SK-N-SH (cell line): Measurements from ENCODE around the gene TUBGCP6. TPM values are rescaled to one million over a fixed set of nuclear protein-coding genes. Genes with fewer than 3 reads are reported as not detected.

Experiments used
- CTCF ChIA-PET: fragments of 300-600, 350-600 bp; formaldehyde crosslinking; extraction: SDS; loops from one replicate; lab custom pipeline; 2021; lab: Yijun Ruan, JAX
- POLR2A ChIA-PET: fragments of 350-600 bp; sonication (Branson Sonifier 250); formaldehyde crosslinking; extraction: SDS; loops from one replicate; lab custom pipeline; 2020; ENCODE audit warnings: antibody characterized with exemption, inconsistent platforms; lab: Yijun Ruan, JAX
- DNase-seq: peaks from one replicate; pipeline ENCODE4 v3.0.0; 2012
- H2AFZ ChIP-seq: fragments of 200-600 bp; sonication (generic); 2 replicates; pipeline ENCODE4 v1.8.1; 2016; ENCODE audit warnings: antibody characterized with exemption, mild to moderate bottlenecking, low read depth
- H3F3A ChIP-seq: fragments of 200-600 bp; sonication (generic); replicated peaks from 2 replicates; pipeline ENCODE3; 2016; ENCODE audit warnings: antibody characterized with exemption, mild to moderate bottlenecking; ENCODE audit not compliant: insufficient read depth
- H3K27ac ChIP-seq, 2 experiments: fragments of 200-500 bp in 1 of 2; fragments of 200-600 bp in 1 of 2; sonication (Bioruptor generic) in 1 of 2; sonication (generic), shearing (Covaris generic) in 1 of 2; 2 replicates each; pipeline versions ENCODE4 v1.5.1 to v1.6.1; 2014 to 2016; ENCODE audit warnings: low read depth in 2 of 2, inconsistent platforms in 1 of 2, low read length in 1 of 2, mild to moderate bottlenecking in 1 of 2, mixed read lengths in 1 of 2
- H3K27me3 ChIP-seq: fragments of 200-600 bp; sonication (generic), shearing (Covaris generic); 2 replicates; pipeline ENCODE4 v1.6.1; 2016; ENCODE audit warnings: mixed run types; ENCODE audit not compliant: insufficient read depth
- H3K36me3 ChIP-seq, 2 experiments: fragments of 200-500 bp in 1 of 2; fragments of 200-600 bp in 1 of 2; sonication (Bioruptor generic) in 1 of 2; sonication (generic) in 1 of 2; replicated peaks in 1 of 2; 2 replicates each; pipeline versions ENCODE3 to v1.5.1; 2014 to 2016; ENCODE audit warnings: low read length in 1 of 2, mild to moderate bottlenecking in 1 of 2; ENCODE audit not compliant: insufficient read depth in 2 of 2, control insufficient read depth in 1 of 2
- H3K4me1 ChIP-seq, 2 experiments: fragments of 200-500 bp in 1 of 2; fragments of 200-600 bp in 1 of 2; sonication (Bioruptor generic) in 1 of 2; sonication (generic), shearing (Covaris generic) in 1 of 2; 2 replicates each; pipeline versions ENCODE4 v1.5.1 to v1.6.1; 2014 to 2016; ENCODE audit warnings: low read depth in 1 of 2, low read length in 1 of 2, mixed run types in 1 of 2; ENCODE audit not compliant: insufficient read depth in 2 of 2, control insufficient read depth in 1 of 2
- H3K4me2 ChIP-seq: fragments of 200-600 bp; sonication (generic), shearing (Covaris generic); 2 replicates; pipeline ENCODE4 v1.6.1; 2017; ENCODE audit warnings: mixed run types
- H3K4me3 ChIP-seq, 2 experiments: fragments of 200-500 bp in 1 of 2; fragments of 200-600 bp in 1 of 2; sonication (Bioruptor generic) in 1 of 2; sonication (generic), shearing (Covaris generic) in 1 of 2; 2 replicates each; pipeline versions ENCODE4 v1.5.1 to v1.8.1; 2014 to 2016; ENCODE audit warnings: low read depth in 2 of 2, inconsistent platforms in 1 of 2, low read length in 1 of 2, mild to moderate bottlenecking in 1 of 2, mixed read lengths in 1 of 2, moderate library complexity in 1 of 2
- H3K79me2 ChIP-seq: fragments of 200-600 bp; sonication (generic); 2 replicates; pipeline ENCODE4 v1.8.1; 2017; ENCODE audit warnings: mild to moderate bottlenecking; ENCODE audit not compliant: insufficient read depth
- H3K9ac ChIP-seq: fragments of 200-600 bp; sonication (generic); 2 replicates; pipeline ENCODE4 v1.6.1; 2017; ENCODE audit warnings: mixed run types
- H3K9me2 ChIP-seq: fragments of 200-600 bp; sonication (generic); 2 replicates; pipeline ENCODE4 v1.6.1; 2017; ENCODE audit warnings: mixed run types
- H3K9me3 ChIP-seq: fragments of 200-600 bp; sonication (generic); 2 replicates; pipeline ENCODE4 v1.6.1; 2017; ENCODE audit warnings: mixed run types, mild to moderate bottlenecking, moderate library complexity
- H4K20me1 ChIP-seq: fragments of 200-600 bp; sonication (generic); 2 replicates; pipeline ENCODE4 v1.6.1; 2017; ENCODE audit warnings: mild to moderate bottlenecking, mixed run types; ENCODE audit not compliant: insufficient read depth
- CTCF ChIP-seq: fragments of 200-600 bp; sonication (generic); IDR thresholded peaks from 2 replicates; pipeline ENCODE4 v1.6.1; 2017; ENCODE audit warnings: antibody characterized with exemption, mild to moderate bottlenecking, moderate library complexity
- EZH2phosphoT487 ChIP-seq: fragments of 200-600 bp; sonication (generic); IDR thresholded peaks from 2 replicates; pipeline ENCODE4 v1.6.1; 2017; ENCODE audit warnings: low read depth, mixed run types, mild to moderate bottlenecking, antibody characterized with exemption, moderate library complexity, borderline replicate concordance
- FOXJ3 ChIP-seq: sonication (generic); formaldehyde crosslinking; IDR thresholded peaks from 2 replicates; pipeline ENCODE4 v1.5.1; 2020; ENCODE audit warnings: mild to moderate bottlenecking, missing genetic modification reagents
- FOXM1 ChIP-seq: IDR thresholded peaks from 2 replicates; pipeline ENCODE4 v1.4.0; 2012; ENCODE audit warnings: low read depth, mild to moderate bottlenecking
- IRF3 ChIP-seq: fragments of 150-350 bp; IDR thresholded peaks from 2 replicates; pipeline ENCODE4 v1.6.1; 2016; ENCODE audit warnings: mild to moderate bottlenecking, low read depth, low read length
- JUND ChIP-seq: IDR thresholded peaks from 2 replicates; pipeline ENCODE4 v1.4.0; 2012
- MAX ChIP-seq: IDR thresholded peaks from 2 replicates; pipeline ENCODE4 v1.4.0; 2012; ENCODE audit warnings: low read depth
- MEF2A ChIP-seq: IDR thresholded peaks from 2 replicates; pipeline ENCODE4 v1.4.0; 2012; ENCODE audit warnings: low read depth, borderline replicate concordance
- NRF1 ChIP-seq: IDR thresholded peaks from 2 replicates; pipeline ENCODE4 v1.6.1; 2012; ENCODE audit warnings: low read depth, mild to moderate bottlenecking, low read length
- POLR2AphosphoS5 ChIP-seq: IDR thresholded peaks from 2 replicates; pipeline ENCODE4 v1.6.1; 2012; ENCODE audit warnings: low read depth, low read length
- RAD21 ChIP-seq: IDR thresholded peaks from 2 replicates; pipeline ENCODE4 v1.6.1; 2012; ENCODE audit warnings: mild to moderate bottlenecking, low read length
- REST ChIP-seq: IDR thresholded peaks from 2 replicates; pipeline ENCODE4 v1.6.1; 2012; ENCODE audit warnings: mild to moderate bottlenecking, low read depth, low read length, moderate library complexity
- RFX5 ChIP-seq: IDR thresholded peaks from 2 replicates; pipeline ENCODE4 v1.6.1; 2012; ENCODE audit warnings: mild to moderate bottlenecking, improper control_type of control experiment, low read length
- RXRA ChIP-seq: IDR thresholded peaks from 2 replicates; pipeline ENCODE4 v1.4.0; 2012; ENCODE audit warnings: low read depth, mild to moderate bottlenecking, borderline replicate concordance
- TAF1 ChIP-seq: IDR thresholded peaks from 2 replicates; pipeline ENCODE4 v1.6.1; 2012; ENCODE audit warnings: low read depth, mild to moderate bottlenecking, low read length, moderate library complexity, borderline replicate concordance
- WGBS: methylation state at CpG from one replicate; pipeline ENCODE4 v1.1.6; 2017; ENCODE audit warnings: low lambda C conversion rate; 5-methylcytosine and 5-hydroxymethylcytosine counted together
- polyA plus RNA-seq, 3 experiments: library from polyadenylated mRNA; depleted of rRNA; stranded (reverse); fragments of >200 nt; gene quantifications; 2 replicates each; pipeline ENCODE4 v1.2.3, GENCODE V29; 2012

The TUBGCP6 gene
- polyA plus RNA-seq, 1 of the 3 experiments (the other 2 are of a cell fraction) = 40.4 TPM

- TF ChIP-seq REST = no peak
- no peak for TF ChIP-seq JUND
- no peak for TF ChIP-seq TAF1
- no peak for TF ChIP-seq MAX
- no peak for TF ChIP-seq POLR2AphosphoS5
Observed at GRCh38 chr22:50198624-50199017, 46.2 kb downstream of the TUBGCP6 start (continued).

- TF ChIP-seq MEF2A (no peak), CTCF (no peak), FOXM1 (no peak), NRF1 (no peak), IRF3 (no peak), RAD21 (no peak), RXRA (no peak), FOXJ3 (CRISPR knock-in tag) (no peak), EZH2phosphoT487 (no peak), RFX5 (no peak)
- peaks cover 6% of the 10 kb centered on the region for H4K20me1 ChIP-seq
- H3K4me3 ChIP-seq = no peak overlapping the region
- H3K4me2 ChIP-seq = no peak overlapping the region
- 96% methylated on average over 26 of the region's 61 CpGs for WGBS
- H3K9ac ChIP-seq = no peak overlapping the region
- CTCF ChIA-PET = no interaction called here
- peaks cover 18% of the 10 kb centered on the region for H3K79me2 ChIP-seq
- H3K9me2 ChIP-seq = no peaks in the 10 kb centered on the region
- no peak overlapping the region for H3K27ac ChIP-seq
- H2AFZ ChIP-seq = no peak overlapping the region
- no peaks in the 10 kb centered on the region for H3K27me3 ChIP-seq
- H3F3A ChIP-seq = no peaks in the 10 kb centered on the region
- peaks cover 0 to 15% of the 10 kb centered on the region in 2 experiments; a peak in 1 of 4 replicates for H3K4me1 ChIP-seq
- POLR2A ChIA-PET = no interaction called here
- no peak for DNase-seq
- H3K36me3 ChIP-seq = peaks cover 6 to 40% of the 10 kb centered on the region in 2 experiments
- no peaks in the 10 kb centered on the region for H3K9me3 ChIP-seq
Observed at GRCh38 chr22:50197856-50198623, 46.8 kb downstream of the TUBGCP6 start.
